Measurements from ENCODE around the gene RAPGEF1.
"Not testable (repeated sequence)": the region's sequence is repeated elsewhere in the genome, so short reads cannot be mapped to it uniquely, and the experiment has no call there.

RAPGEF1 gene

GRCh38 chr9:131668439-131669268, 71.2 kb downstream of the RAPGEF1 start:
- H3K9ac ChIP-seq: peak overlapping the region; percentile 70 to 86 (median 80)
- peaks cover 0 to 19% (median 16%) of the 10 kb centered on the region in 11 experiments; a peak in 14 of 22 replicates for H3K9me3 ChIP-seq (replicated peaks in 1 of 11)
- H3K4me3 ChIP-seq: peak overlapping the region in 9 of 10 experiments; percentile 12 to 39 (median 32); a peak in 11 of 20 replicates
- H3K36me3 ChIP-seq: peaks cover 0 to 24% (median 17%) of the 10 kb centered on the region in 11 experiments; a peak in 14 of 22 replicates
- peak overlapping the region; percentile 89 to 98 (median 95) for H3K4me2 ChIP-seq
- peaks cover 7 to 65% (median 36%) of the 10 kb centered on the region in 11 experiments; a peak in 17 of 22 replicates for H4K20me1 ChIP-seq
- H3K27me3 ChIP-seq: no peaks in the 10 kb centered on the region
- peaks cover 88 to 99% (median 89%) of the 10 kb centered on the region in 10 experiments for H3K4me1 ChIP-seq
- H3K27ac ChIP-seq: peak overlapping the region; percentile 86 to 93 (median 89)
- no peak for TF ChIP-seq Cebpa-rat (IDR thresholded peaks at IDR 0.05)

GRCh38 chr9:131668057-131668438, 71.8 kb downstream of the RAPGEF1 start:
- Histone ChIP-seq H3K4me2 (peak overlapping the region; percentile 89 to 98 (median 95)), H3K36me3 (peaks cover 0 to 29% (median 19%) of the 10 kb centered on the region in 11 experiments; a peak in 14 of 22 replicates), H3K27me3 (no peaks in the 10 kb centered on the region), H3K9me3 (replicated peaks in 1 of 11) (peaks cover 0 to 24% (median 16%) of the 10 kb centered on the region in 11 experiments; a peak in 14 of 22 replicates), H3K27ac (peak overlapping the region; percentile 86 to 93 (median 89)), H3K4me1 (peaks cover 82 to 99% (median 84%) of the 10 kb centered on the region in 10 experiments), H4K20me1 (peaks cover 7 to 60% (median 36%) of the 10 kb centered on the region in 11 experiments; a peak in 17 of 22 replicates), H3K9ac (peak overlapping the region; percentile 70 to 86 (median 80)), H3K4me3 (peak overlapping the region in 8 of 10 experiments; percentile 12 to 39 (median 27); a peak in 9 of 20 replicates)
- TF ChIP-seq Cebpa-rat (IDR thresholded peaks at IDR 0.05): no peak

- peaks cover 7 to 55% (median 34%) of the 10 kb centered on the region in 11 experiments; a peak in 17 of 22 replicates for H4K20me1 ChIP-seq
- H3K9me3 ChIP-seq (replicated peaks in 1 of 11): peaks cover 0 to 24% (median 16%) of the 10 kb centered on the region in 11 experiments; a peak in 14 of 22 replicates
- H3K9ac ChIP-seq: peak overlapping the region; percentile 70 to 86 (median 80); a peak in 20 of 22 replicates
- TF ChIP-seq Cebpa-rat (IDR thresholded peaks at IDR 0.05): no peak
- peak overlapping the region; percentile 89 to 98 (median 95) for H3K4me2 ChIP-seq
- peaks cover 80 to 99% (median 82%) of the 10 kb centered on the region in 10 experiments for H3K4me1 ChIP-seq
- H3K27ac ChIP-seq: peak overlapping the region; percentile 86 to 93 (median 89)
- H3K27me3 ChIP-seq: no peaks in the 10 kb centered on the region
- H3K36me3 ChIP-seq: peaks cover 3 to 34% (median 19%) of the 10 kb centered on the region in 11 experiments; a peak in 15 of 22 replicates
- peak overlapping the region in 3 of 10 experiments; percentile 12 to 23 (median 14); a peak in 1 of 20 replicates for H3K4me3 ChIP-seq
Measured at GRCh38 chr9:131667576-131667975, 72.3 kb downstream of the RAPGEF1 start.

- Histone ChIP-seq H3K27me3 (no peaks in the 10 kb centered on the region), H3K4me3 (no peak overlapping the region), H3K36me3 (peaks cover 5 to 41% (median 22%) of the 10 kb centered on the region in 11 experiments; a peak in 15 of 22 replicates), H3K9ac (peak overlapping the region in 4 of 11 experiments; percentile 79 to 86 (median 82); a peak in 6 of 22 replicates), H3K9me3 (replicated peaks in 1 of 11) (peaks cover 0 to 24% (median 16%) of the 10 kb centered on the region in 11 experiments; a peak in 14 of 22 replicates), H3K4me2 (peak overlapping the region; percentile 89 to 98 (median 95)), H3K4me1 (peaks cover 80 to 99% (median 82%) of the 10 kb centered on the region in 10 experiments), H3K27ac (peak overlapping the region; percentile 11 to 93 (median 88); a peak in 20 of 22 replicates), H4K20me1 (peaks cover 7 to 55% (median 27%) of the 10 kb centered on the region in 11 experiments; a peak in 17 of 22 replicates)
- TF ChIP-seq Cebpa-rat (IDR thresholded peaks at IDR 0.05): no peak
Measured at GRCh38 chr9:131666774-131667173, 73.1 kb downstream of the RAPGEF1 start.

- no peaks in the 10 kb centered on the region for H3K27me3 ChIP-seq
- TF ChIP-seq Cebpa-rat (IDR thresholded peaks at IDR 0.05): no peak
- H3K4me2 ChIP-seq: peak overlapping the region; percentile 89 to 98 (median 95); a peak in 21 of 22 replicates
- H3K27ac ChIP-seq: peak overlapping the region in 10 of 11 experiments; percentile 86 to 93 (median 88); a peak in 20 of 22 replicates
- H4K20me1 ChIP-seq: peaks cover 7 to 59% (median 26%) of the 10 kb centered on the region in 11 experiments; a peak in 17 of 22 replicates
- H3K9ac ChIP-seq: peak overlapping the region in 2 of 11 experiments; percentile 80 to 86; a peak in 1 of 22 replicates
- H3K4me1 ChIP-seq: peaks cover 77 to 99% (median 82%) of the 10 kb centered on the region in 10 experiments
- H3K36me3 ChIP-seq: peaks cover 5 to 40% (median 23%) of the 10 kb centered on the region in 11 experiments; a peak in 15 of 22 replicates
- H3K9me3 ChIP-seq (replicated peaks in 1 of 11): peaks cover 0 to 24% (median 16%) of the 10 kb centered on the region in 11 experiments; a peak in 14 of 22 replicates
- H3K4me3 ChIP-seq: no peak overlapping the region
Measured at GRCh38 chr9:131666029-131666428, 73.8 kb downstream of the RAPGEF1 start.

GRCh38 chr9:131663288-131663687, 76.6 kb downstream of the RAPGEF1 start:
- H3K27ac ChIP-seq: 0 out of 22 replicates have a peak overlapping the region, but pooled peaks of 1 of the 11 experiments have one; percentile 9
- no peaks in the 10 kb centered on the region for H3K27me3 ChIP-seq
- no peak for TF ChIP-seq Cebpa-rat (IDR thresholded peaks at IDR 0.05)
- H4K20me1 ChIP-seq: peaks cover 0 to 64% (median 8%) of the 10 kb centered on the region in 11 experiments; a peak in 9 of 22 replicates
- H3K4me3 ChIP-seq: no peak overlapping the region
- H3K4me1 ChIP-seq: peaks cover 76 to 99% (median 82%) of the 10 kb centered on the region in 10 experiments
- peaks cover 5 to 46% (median 27%) of the 10 kb centered on the region in 11 experiments; a peak in 16 of 22 replicates for H3K36me3 ChIP-seq
- peaks cover 0 to 26% (median 16%) of the 10 kb centered on the region in 11 experiments; a peak in 14 of 22 replicates for H3K9me3 ChIP-seq (replicated peaks in 1 of 11)
- no peak overlapping the region for H3K9ac ChIP-seq
- H3K4me2 ChIP-seq: peak overlapping the region in 2 of 11 experiments; percentile 2 to 85; a peak in 2 of 22 replicates

GRCh38 chr9:131662289-131662621, 77.6 kb downstream of the RAPGEF1 start:
- H3K9me3 ChIP-seq (replicated peaks in 1 of 11): peaks cover 0 to 26% (median 16%) of the 10 kb centered on the region in 11 experiments; a peak in 14 of 22 replicates
- H3K4me3 ChIP-seq, H3K27me3 ChIP-seq, H3K9ac ChIP-seq: not testable (repeated sequence)
- peaks cover 0 to 66% (median 1%) of the 10 kb centered on the region in 11 experiments; a peak in 6 of 22 replicates for H4K20me1 ChIP-seq
- H3K4me2 ChIP-seq: peak overlapping the region in 10 of 11 experiments; percentile 1 to 85 (median 36); a peak in 17 of 22 replicates
- peak overlapping the region in 10 of 11 experiments; percentile 9 to 47 (median 34); a peak in 16 of 22 replicates for H3K27ac ChIP-seq
- H3K4me1 ChIP-seq: peaks cover 76 to 99% (median 82%) of the 10 kb centered on the region in 10 experiments
- H3K36me3 ChIP-seq: peaks cover 5 to 46% (median 27%) of the 10 kb centered on the region in 11 experiments; a peak in 16 of 22 replicates
